ENCODE data around the gene HP1BP3.

The HP1BP3 gene

GRCh38 chr1:20695515-20695914 lies 91.6 kb downstream of the HP1BP3 start:
- in situ Hi-C loops (cut with HindIII; ENCODE audit: low sequenced_read_pairs), result no loop called here

GRCh38 chr1:20693623-20694022 lies 93.5 kb downstream of the HP1BP3 start:
- in situ Hi-C loops (cut with HindIII; ENCODE audit: low sequenced_read_pairs), result no loop called here
